IMR-90 (cell line): ENCODE measurements around the gene SMIM14. TPM values are rescaled to one million over a fixed set of nuclear protein-coding genes. Genes with fewer than 3 reads are reported as not detected.

Experiments
- ATAC-seq: fragments of 200-7000 bp; cut with Tn5 transposase; 2 replicates; pipeline ENCODE4 v1.9.1; 2020; ENCODE audit warnings: low read depth, mild to moderate bottlenecking, moderate library complexity
- BruUV-seq: library from RNA; stranded (reverse); fragments of 400-500 nt; replicated peaks from 2 replicates; lab custom pipeline; 2021; lab: Mats Ljungman, UMichigan
- CTCF ChIA-PET: fragments of 300-600 bp; formaldehyde crosslinking; extraction: SDS; loops from one replicate; lab custom pipeline; 2021; ENCODE audit warnings: antibody characterized with exemption; lab: Yijun Ruan, JAX
- POLR2A ChIA-PET: fragments of 300-600 bp; sonication (Branson Sonifier 250); formaldehyde crosslinking; loops from one replicate; lab custom pipeline; 2022; ENCODE audit warnings: antibody characterized with exemption; ENCODE audit not compliant: unreplicated experiment; lab: Charles Lee
- DNase-seq: peaks from one replicate; pipeline ENCODE4 v3.0.0; 2013
- H2AFZ ChIP-seq: replicated peaks from 2 replicates; pipeline ENCODE3; 2013; ENCODE audit warnings: low read length, mild to moderate bottlenecking; ENCODE audit not compliant: poor library complexity
- H2AK5ac ChIP-seq: 2 replicates; pipeline ENCODE4 v1.6.1; 2013; ENCODE audit warnings: low read depth, low read length, inconsistent platforms
- H2AK9ac ChIP-seq: replicated peaks from 2 replicates; pipeline ENCODE3; 2013; ENCODE audit warnings: mild to moderate bottlenecking, low read depth, low read length, moderate library complexity; ENCODE audit not compliant: poor library complexity
- H2BK120ac ChIP-seq: 2 replicates; pipeline ENCODE4 v1.6.1; 2013; ENCODE audit warnings: low read depth, low read length, inconsistent platforms
- H2BK15ac ChIP-seq: 3 replicates; pipeline ENCODE4 v1.6.1; 2013; ENCODE audit warnings: low read depth, low read length, inconsistent platforms
- H2BK20ac ChIP-seq: 2 replicates; pipeline ENCODE4 v1.6.1; 2013; ENCODE audit warnings: low read depth, mild to moderate bottlenecking, inconsistent platforms, low read length, moderate library complexity
- H2BK5ac ChIP-seq: 2 replicates; pipeline ENCODE4 v1.6.1; 2013; ENCODE audit warnings: mild to moderate bottlenecking, low read depth, low read length, inconsistent platforms; ENCODE audit not compliant: poor library complexity, severe bottlenecking
- H3K14ac ChIP-seq: replicated peaks from 2 replicates; pipeline ENCODE4 v1.6.1; 2013; ENCODE audit warnings: low read depth, low read length, inconsistent platforms
- H3K18ac ChIP-seq: 2 replicates; pipeline ENCODE4 v1.6.1; 2013; ENCODE audit warnings: low read depth, low read length, control low read depth
- H3K23ac ChIP-seq: 2 replicates; pipeline ENCODE4 v1.6.1; 2013; ENCODE audit warnings: low read depth, low read length, inconsistent platforms
- H3K27ac ChIP-seq: 2 replicates; pipeline ENCODE4 v1.5.1; 2013; ENCODE audit warnings: mild to moderate bottlenecking, control low read depth, low read length; ENCODE audit not compliant: insufficient read depth
- H3K27me3 ChIP-seq: 2 replicates; pipeline ENCODE4 v1.6.1; 2013; ENCODE audit warnings: low read length; ENCODE audit not compliant: control insufficient read depth, insufficient read depth
- H3K36me3 ChIP-seq: 2 replicates; pipeline ENCODE4 v1.6.1; 2013; ENCODE audit warnings: low read length, mixed read lengths; ENCODE audit not compliant: control insufficient read depth, insufficient read depth
- H3K4ac ChIP-seq: 2 replicates; pipeline ENCODE4 v1.6.1; 2013; ENCODE audit warnings: low read depth, low read length, inconsistent platforms
- H3K4me1 ChIP-seq: 2 replicates; pipeline ENCODE4 v1.6.1; 2013; ENCODE audit warnings: low read length, mixed read lengths; ENCODE audit not compliant: control insufficient read depth, insufficient read depth
- H3K4me2 ChIP-seq: 2 replicates; pipeline ENCODE4 v1.6.1; 2013; ENCODE audit warnings: low read depth, mild to moderate bottlenecking, control low read depth, low read length, moderate library complexity
- H3K4me3 ChIP-seq: 2 replicates; pipeline ENCODE4 v1.5.1; 2013; ENCODE audit warnings: low read depth, mild to moderate bottlenecking, control low read depth, low read length, moderate library complexity; ENCODE audit not compliant: insufficient read depth
- H3K56ac ChIP-seq: 2 replicates; pipeline ENCODE4 v1.6.1; 2013; ENCODE audit warnings: low read length, inconsistent platforms; ENCODE audit not compliant: insufficient read depth; ENCODE audit errors: extremely low read depth
- H3K79me1 ChIP-seq, 2 experiments: 2 replicates each; pipeline ENCODE4 v1.6.1; 2013; ENCODE audit warnings: low read length in 2 of 2, inconsistent platforms in 1 of 2, low read depth in 1 of 2
- H3K9ac ChIP-seq: 2 replicates; pipeline ENCODE4 v1.6.1; 2013; ENCODE audit warnings: low read depth, low read length, control low read depth
- H3K9me1 ChIP-seq: 2 replicates; pipeline ENCODE4 v1.6.1; 2013; ENCODE audit warnings: low read length, inconsistent platforms; ENCODE audit not compliant: insufficient read depth
- H3K9me3 ChIP-seq: 2 replicates; pipeline ENCODE4 v1.6.1; 2013; ENCODE audit warnings: low read length; ENCODE audit not compliant: control insufficient read depth, insufficient read depth
- H4K20me1 ChIP-seq: 2 replicates; pipeline ENCODE4 v1.6.1; 2013; ENCODE audit warnings: low read length, inconsistent platforms; ENCODE audit not compliant: insufficient read depth
- H4K5ac ChIP-seq: 2 replicates; pipeline ENCODE4 v1.6.1; 2013; ENCODE audit warnings: mild to moderate bottlenecking, low read depth, low read length, control low read depth
- H4K8ac ChIP-seq, 2 experiments: 2 replicates each; pipeline ENCODE4 v1.6.1; 2013; ENCODE audit warnings: low read depth in 2 of 2, low read length in 2 of 2, control low read depth in 1 of 2, inconsistent platforms in 1 of 2
- H4K91ac ChIP-seq: 2 replicates; pipeline ENCODE4 v1.6.1; 2013; ENCODE audit warnings: low read depth, low read length, inconsistent platforms; ENCODE audit not compliant: insufficient read depth
- BHLHE40 ChIP-seq: fragments of 150-350 bp; IDR thresholded peaks from 2 replicates; pipeline ENCODE4 v1.6.1; 2016; ENCODE audit warnings: mild to moderate bottlenecking, low read depth, low read length
- CEBPB ChIP-seq: IDR thresholded peaks from 2 replicates; pipeline ENCODE4 v1.6.1; 2012; ENCODE audit warnings: low read depth, low read length, improper control_type of control experiment
- CHD1 ChIP-seq: IDR thresholded peaks from 2 replicates; pipeline ENCODE4 v1.6.1; 2012; ENCODE audit warnings: low read depth, low read length, improper control_type of control experiment
- CTCF ChIP-seq: conservative IDR thresholded peaks from 2 replicates; pipeline ENCODE4 v1.5.1; 2012; ENCODE audit warnings: mild to moderate bottlenecking, low read depth, low read length, improper control_type of control experiment
- FOS ChIP-seq: fragments of 150-350 bp; IDR thresholded peaks from 2 replicates; pipeline ENCODE4 v1.6.1; 2016; ENCODE audit warnings: low read depth, low read length
- MAFK ChIP-seq: IDR thresholded peaks from 2 replicates; pipeline ENCODE4 v1.6.1; 2012; ENCODE audit warnings: low read depth, low read length, improper control_type of control experiment
- MAZ ChIP-seq: IDR thresholded peaks from 2 replicates; pipeline ENCODE4 v1.6.1; 2012; ENCODE audit warnings: low read depth, mild to moderate bottlenecking, low read length, improper control_type of control experiment, moderate library complexity, borderline replicate concordance
- MXI1 ChIP-seq: IDR thresholded peaks from 2 replicates; pipeline ENCODE4 v1.6.1; 2012; ENCODE audit warnings: low read depth, mild to moderate bottlenecking, low read length, moderate library complexity, borderline replicate concordance
- NFE2L2 ChIP-seq: fragments of 150-350 bp; IDR thresholded peaks from 2 replicates; pipeline ENCODE4 v1.6.1; 2016; ENCODE audit warnings: low read depth, mild to moderate bottlenecking, low read length
- POLR2A ChIP-seq: IDR thresholded peaks from 2 replicates; pipeline ENCODE4 v1.6.1; 2012; ENCODE audit warnings: mild to moderate bottlenecking, low read depth, low read length
- RAD21 ChIP-seq: IDR thresholded peaks from 2 replicates; pipeline ENCODE4 v1.6.1; 2012; ENCODE audit warnings: low read length, improper control_type of control experiment
- RCOR1 ChIP-seq: IDR thresholded peaks from 2 replicates; pipeline ENCODE4 v1.6.1; 2012; ENCODE audit warnings: mild to moderate bottlenecking, low read length, improper control_type of control experiment; ENCODE audit not compliant: insufficient replicate concordance
- RFX5 ChIP-seq: IDR thresholded peaks from 2 replicates; pipeline ENCODE4 v1.8.0; 2012; ENCODE audit warnings: low read depth, mild to moderate bottlenecking, low read length, moderate library complexity
- SMC3 ChIP-seq: fragments of 150-350 bp; IDR thresholded peaks from 2 replicates; pipeline ENCODE4 v1.6.1; 2016; ENCODE audit warnings: low read depth, mild to moderate bottlenecking, antibody characterized with exemption, low read length, moderate library complexity
- USF2 ChIP-seq: fragments of 150-350 bp; IDR thresholded peaks from 2 replicates; pipeline ENCODE4 v1.6.1; 2017; ENCODE audit warnings: mild to moderate bottlenecking, antibody characterized with exemption, low read length, low read depth
- WGBS, 2 experiments: methylation state at CpG; one replicate each; pipeline versions ENCODE4 v1.1.5 to v1.1.7; 2013; ENCODE audit warnings: missing lambda C conversion rate in 2 of 2; ENCODE audit not compliant: insufficient read length in 1 of 2; ENCODE audit errors: extremely low coverage in 2 of 2; 5-methylcytosine and 5-hydroxymethylcytosine counted together
- dilution Hi-C: fragments of 300-500 bp; cut with HindIII; formaldehyde crosslinking; loops from one replicate; pipeline ENCODE4 v1.14.3; 2018; ENCODE audit warnings: low sequenced_read_pairs; ENCODE audit not compliant: unreplicated experiment
- in situ Hi-C: fragments of 300-500 bp; cut with MboI; formaldehyde crosslinking; loops from 3 replicates; pipeline ENCODE4 v1.14.3; 2019; ENCODE audit warnings: low sequenced_read_pairs, inconsistent platforms, mixed read lengths
- intact Hi-C: fragments of 100-400 bp; cut with micrococcal nuclease; formaldehyde crosslinking; loops from 2 replicates; pipeline ENCODE4 v1.10.0; 2022
- polyA plus RNA-seq, 3 experiments: library from polyadenylated mRNA; depleted of rRNA; stranded (reverse); fragments of >200 nt; gene quantifications; 2 replicates each; pipeline ENCODE4 v1.2.3, GENCODE V29; 2012; ENCODE audit warnings: low replicate concordance in 1 of 3
- total RNA-seq: library from RNA; depleted of rRNA; stranded (reverse); fragments of >200 nt; gene quantifications from 2 replicates; pipeline ENCODE4 v1.2.3, GENCODE V29; 2012

Gene SMIM14
- total and polyA plus RNA-seq, 2 of the 4 experiments (the other 2 are of a cell fraction), result 15.6 to 20.9 TPM

- H2BK20ac ChIP-seq, result no peak within 1 kb of the TSS
- peak within 1 kb of the TSS; percentile 71 for H4K5ac ChIP-seq
- peak within 1 kb of the TSS; percentile 85 for H2AK5ac ChIP-seq
- peaks cover 14% of the 10 kb centered on the region; the same call in 1 of the 2 replicates for H4K20me1 ChIP-seq
- H3K4ac ChIP-seq, result peak within 1 kb of the TSS; percentile 98
- H3K9me3 ChIP-seq, result peaks cover 3% of the 10 kb centered on the region; the same call in 1 of the 2 replicates
- intact Hi-C loops, result loop anchor here (1.0 to 5.0 kb wide), 7 partner anchors 31 to 451 kb away; partner anchors contain the start of gene UBE2K
- peak within 1 kb of the TSS; percentile 90 for H3K23ac ChIP-seq
- peak within 1 kb of the TSS; percentile 96 for H2BK5ac ChIP-seq
- peak within 1 kb of the TSS; percentile 83 for H3K9ac ChIP-seq
- POLR2A ChIA-PET, result interaction anchor here (0.9 to 1.1 kb wide), 3 partner anchors 42 to 170 kb away, joined by 3 to 8 read pairs (median 5); partner anchors contain the start of gene SMIM14
- ATAC-seq (peak; percentile 96), DNase-seq (peak; percentile 99)
- 0% methylated on average over 49 of the region's 73 CpGs; no CpG with 5 or more reads in 1 of the 2 experiments for WGBS, 2 experiments
- H3K56ac ChIP-seq, result peak within 1 kb of the TSS; percentile 96
- peak within 1 kb of the TSS; percentile 94 for H2BK120ac ChIP-seq
- in situ Hi-C loops, result loop anchor here (10.0 kb wide), 1 partner anchor 107 kb away; the partner anchor contains the start of gene SMIM14
- H3K14ac ChIP-seq, result peak within 1 kb of the TSS; percentile 95
- H3K4me1 ChIP-seq, result peaks cover 7% of the 10 kb centered on the region
- peak within 1 kb of the TSS; percentile 82 for H3K4me2 ChIP-seq
- peak within 1 kb of the TSS; percentile 98 for H2AK9ac ChIP-seq
- H3K27ac ChIP-seq, result peak within 1 kb of the TSS; percentile 93
- peak within 1 kb of the TSS; percentile 95 for H4K91ac ChIP-seq
- peak within 1 kb of the TSS; percentile 89 for H3K18ac ChIP-seq
- H3K4me3 ChIP-seq, result peak within 1 kb of the TSS; percentile 76
- peak within 1 kb of the TSS; percentile 99 for H2AFZ ChIP-seq
- peaks cover 1% of the 10 kb centered on the region; the same call in 1 of the 2 replicates for H3K36me3 ChIP-seq
- H4K8ac ChIP-seq, result peak within 1 kb of the TSS; percentile 70 to 98
- dilution Hi-C loops, result no loop called here
- H2BK15ac ChIP-seq, result peak within 1 kb of the TSS; percentile 68; the same call in 2 of the 3 replicates
- no peaks in the 10 kb centered on the region for H3K27me3 ChIP-seq
- H3K79me1 ChIP-seq, result peaks cover 6 to 46% of the 10 kb centered on the region in 2 experiments; a peak in 3 of 4 replicates
- CTCF ChIA-PET, result interaction anchor here (0.6 to 0.9 kb wide), 3 partner anchors 16 to 58 kb away, joined by 3 read pairs; no protein-coding TSS in a partner anchor
- H3K9me1 ChIP-seq, result peaks cover 7% of the 10 kb centered on the region; the same call in 1 of the 2 replicates
- no TSS peak for BruUV-seq
- peak; percentile 3; the same call in 1 of the 2 replicates for TF ChIP-seq SMC3
- no peak for TF ChIP-seq CHD1
- TF ChIP-seq USF2, result no peak
- no peak for TF ChIP-seq BHLHE40
- TF ChIP-seq POLR2A, result peak; percentile 99
- TF ChIP-seq CEBPB, result no peak
- no peak for TF ChIP-seq MAFK
- TF ChIP-seq MXI1, result peak; percentile 78
- TF ChIP-seq FOS, result no peak
- peak; percentile 21 for TF ChIP-seq RAD21
- TF ChIP-seq RFX5, result no peak
- no peak for TF ChIP-seq CTCF
- TF ChIP-seq MAZ, result peak; percentile 95; the same call in 1 of the 2 replicates
- TF ChIP-seq NFE2L2, result no peak
- no peak for TF ChIP-seq RCOR1
Observed at GRCh38 chr4:39527296-39528060, 111.2 kb downstream of the SMIM14 start, which contains the start of gene UGDH. Gene UGDH, minus strand, starts transcription at chr4:39527439. Its CDS starts 5,927 bp downstream, at chr4:39521512.
